ENCODE data around the gene NCOA3. TPM values are rescaled to one million over a fixed set of nuclear protein-coding genes. Genes with fewer than 3 reads are reported as not detected.

The NCOA3 gene
- polyA plus RNA-seq, 4 donors: 37.1 to 39.3 (median 38.4) TPM

DNA sequence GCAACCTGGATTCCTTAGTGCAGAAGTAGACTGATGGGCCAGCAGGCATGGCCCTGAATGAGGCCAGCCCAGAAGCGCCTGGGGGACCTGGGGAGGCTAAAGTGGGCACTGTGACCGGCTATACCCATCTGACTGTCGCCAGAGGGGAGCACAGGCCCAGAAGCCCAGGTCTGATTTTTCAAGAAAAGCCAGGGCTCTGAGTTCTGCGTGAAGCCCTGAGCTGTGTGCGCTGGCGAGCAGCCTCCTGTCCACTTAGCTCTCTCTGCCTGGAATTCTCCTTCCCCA lies 171.9 kb downstream of the NCOA3 start:
- no peak for DNase-seq (ENCODE audit: low read depth in 4 of 4, low spot score in 3 of 4)

DNA sequence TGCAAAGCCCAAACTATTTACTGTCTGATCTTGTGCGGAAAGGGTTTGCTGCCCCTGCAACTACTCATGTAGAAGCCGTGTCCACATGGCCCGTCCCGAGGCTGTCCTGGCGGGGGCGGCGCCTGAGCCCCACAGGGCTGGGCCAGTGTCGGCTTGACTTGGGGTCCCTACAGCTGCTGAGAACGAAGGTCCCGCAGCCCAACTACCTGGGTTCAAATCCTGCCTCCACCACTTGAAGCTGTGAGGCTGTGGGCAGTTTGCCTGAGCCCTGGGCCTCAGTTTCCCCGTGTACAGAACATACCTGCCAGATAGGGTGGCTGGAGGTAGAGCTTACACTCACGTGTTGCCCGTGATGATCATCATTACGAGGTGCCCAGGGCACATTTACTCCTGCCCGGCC lies 172.5 kb downstream of the NCOA3 start:
- no peak for DNase-seq (ENCODE audit: low read depth in 4 of 4, low spot score in 3 of 4)

GRCh38 chr20:47674686-47675085 lies 173.0 kb downstream of the NCOA3 start:
- DNase-seq (ENCODE audit: low read depth in 4 of 4, low spot score in 3 of 4): no peak

- no peak for DNase-seq (ENCODE audit: low read depth in 4 of 4, low spot score in 3 of 4)
Observed at GRCh38 chr20:47675190-47676142, 173.8 kb downstream of the NCOA3 start.

DNA sequence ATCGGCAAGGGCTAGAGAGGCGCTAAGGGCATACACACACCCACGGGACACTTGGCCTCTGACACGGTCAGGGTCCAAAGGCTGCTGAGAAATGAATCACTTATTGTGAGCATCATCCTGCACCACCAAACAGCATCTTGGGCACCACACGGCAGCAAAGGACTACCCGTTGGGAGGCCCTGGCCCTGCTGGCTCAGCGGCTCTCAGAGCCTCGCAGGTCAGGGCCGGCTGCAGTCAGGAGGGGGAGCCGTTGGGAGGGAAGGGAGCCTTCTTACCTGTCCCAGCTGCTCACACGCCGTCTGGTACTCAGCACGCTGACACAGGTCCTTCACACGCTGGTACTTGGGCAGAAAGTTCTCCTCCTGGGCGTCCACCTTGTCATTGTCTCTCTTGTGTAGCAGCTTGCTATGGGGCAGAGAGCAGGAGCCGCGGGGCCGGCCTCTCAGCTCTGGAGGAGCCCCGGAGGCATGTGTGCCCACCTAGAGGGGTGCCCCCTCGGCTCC lies 174.6 kb downstream of the NCOA3 start:
- DNase-seq (ENCODE audit: low read depth in 4 of 4, low spot score in 3 of 4): no peak

DNA sequence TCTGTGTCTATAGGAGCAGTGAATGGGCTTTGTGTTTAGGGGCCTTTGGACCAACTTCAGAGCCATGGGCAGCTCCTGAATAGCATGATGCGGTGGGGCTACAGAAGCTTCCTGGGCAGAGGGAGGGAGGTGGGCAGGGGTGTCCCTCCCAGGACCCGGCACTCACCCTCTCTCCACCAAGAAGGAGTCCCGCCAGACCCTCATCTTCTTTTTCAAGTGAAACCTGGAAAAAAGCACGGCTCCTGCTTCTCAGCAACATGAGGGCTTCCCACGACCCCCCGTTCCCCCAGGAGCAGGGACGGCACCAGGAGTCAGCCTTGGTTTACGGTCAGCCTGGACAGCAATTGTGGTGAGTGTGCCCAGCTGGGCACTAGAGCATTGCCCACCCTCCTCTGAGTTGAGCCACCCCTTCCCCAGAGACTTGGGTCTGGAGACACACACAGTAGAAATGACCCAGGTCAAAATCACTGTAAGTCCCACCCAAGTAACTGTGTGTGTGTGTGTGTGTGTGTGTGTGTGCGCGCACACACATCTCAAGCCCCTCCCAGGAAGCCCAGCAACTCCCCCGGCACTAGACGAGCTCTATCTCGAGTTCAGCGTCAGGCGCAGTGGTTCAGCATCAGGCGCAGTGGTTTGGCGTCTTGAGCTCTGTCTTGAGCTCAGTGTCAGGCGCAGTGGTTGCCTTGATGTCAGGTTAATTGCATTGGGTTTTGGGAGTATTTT lies 175.4 kb downstream of the NCOA3 start:
- no peak for DNase-seq (ENCODE audit: low read depth in 4 of 4, low spot score in 3 of 4)

DNA sequence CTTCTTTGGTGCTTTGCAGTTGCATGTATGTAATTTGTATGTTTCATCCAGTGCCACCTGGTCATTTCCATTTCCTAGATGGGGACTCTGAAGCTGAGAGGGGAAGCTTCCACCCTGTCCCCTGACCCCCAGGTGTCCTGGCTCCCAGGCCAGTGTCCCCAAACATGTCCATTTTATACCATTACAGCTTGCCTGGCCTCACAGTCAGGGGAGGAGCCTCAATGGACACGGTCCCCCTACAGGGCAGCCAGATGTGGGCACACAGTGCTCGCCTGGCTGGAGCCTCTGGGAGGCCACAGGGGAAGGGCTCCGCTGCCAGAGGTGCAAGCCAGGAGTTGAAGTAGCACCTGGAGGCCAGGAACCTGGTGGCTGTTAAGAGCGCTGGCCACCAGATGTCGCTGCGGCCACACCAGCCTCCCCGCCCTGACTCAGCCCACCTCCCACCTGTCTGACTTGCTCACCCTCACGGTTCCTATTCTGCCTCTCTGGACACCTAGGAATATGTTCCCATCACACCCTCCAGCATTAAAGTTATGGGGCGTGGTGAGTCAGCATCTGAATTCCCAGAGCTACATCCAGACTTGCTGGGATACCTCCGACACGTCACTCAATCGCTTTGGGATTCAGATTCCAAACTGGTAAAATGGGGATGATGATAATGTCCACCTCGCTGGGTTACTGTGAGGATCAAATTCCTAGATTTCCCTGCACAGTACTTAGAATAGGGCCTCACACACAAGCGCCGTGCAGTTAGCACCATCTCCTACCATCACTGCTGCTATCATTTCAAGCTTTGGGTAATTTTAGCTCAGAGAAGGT lies 176.2 kb downstream of the NCOA3 start:
- DNase-seq (ENCODE audit: low read depth in 4 of 4, low spot score in 3 of 4): no peak

DNA sequence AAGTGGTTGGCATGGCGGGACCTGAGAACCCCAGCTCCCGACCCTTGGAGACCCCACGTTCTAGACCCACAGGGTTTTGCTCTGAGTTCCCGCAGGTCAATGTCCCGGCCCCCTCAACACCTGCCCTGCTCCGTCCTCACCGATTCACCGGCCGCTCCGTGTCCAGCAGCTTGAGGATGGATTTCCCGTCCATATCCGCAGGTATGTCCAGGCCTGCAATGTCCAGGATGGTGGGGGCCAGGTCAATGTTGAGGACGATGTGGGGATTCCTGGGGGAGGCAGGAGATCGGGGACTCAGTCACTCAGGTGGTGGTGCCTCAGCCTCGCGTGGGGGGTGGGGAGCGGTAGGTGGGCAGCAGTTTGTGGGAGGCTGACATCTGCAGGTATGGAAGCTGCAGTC lies 176.8 kb downstream of the NCOA3 start:
- DNase-seq (ENCODE audit: low read depth in 4 of 4, low spot score in 3 of 4): no peak

DNA sequence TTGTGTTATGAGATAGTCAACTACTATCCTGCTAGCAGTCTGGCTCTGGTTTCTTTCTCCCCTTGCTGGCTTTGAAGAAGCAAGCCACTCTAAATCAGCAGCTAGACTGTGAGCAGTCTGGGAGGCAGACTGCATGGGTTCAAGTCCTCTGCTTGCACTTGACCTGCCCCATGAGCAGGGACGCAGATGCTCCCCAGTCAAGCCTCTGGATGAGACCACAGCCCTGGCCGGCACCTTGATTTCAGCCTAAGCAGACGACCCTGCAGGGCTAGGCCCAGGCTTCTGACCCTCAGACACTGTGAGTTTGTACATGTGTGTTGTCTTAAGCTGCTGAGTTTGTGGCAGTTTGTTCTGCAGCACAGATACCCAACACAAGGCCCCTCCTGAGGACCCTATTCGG lies 177.8 kb downstream of the NCOA3 start:
- DNase-seq (ENCODE audit: low read depth in 4 of 4, low spot score in 3 of 4): no peak

- no peak for DNase-seq (ENCODE audit: low read depth in 4 of 4, low spot score in 3 of 4)
Observed at GRCh38 chr20:47680804-47681529, 179.3 kb downstream of the NCOA3 start.

GRCh38 chr20:47682028-47682783 lies 180.5 kb downstream of the NCOA3 start:
- peak in 1 of 4 donors; percentile 21 for DNase-seq (ENCODE audit: low read depth in 4 of 4, low spot score in 3 of 4)

DNA sequence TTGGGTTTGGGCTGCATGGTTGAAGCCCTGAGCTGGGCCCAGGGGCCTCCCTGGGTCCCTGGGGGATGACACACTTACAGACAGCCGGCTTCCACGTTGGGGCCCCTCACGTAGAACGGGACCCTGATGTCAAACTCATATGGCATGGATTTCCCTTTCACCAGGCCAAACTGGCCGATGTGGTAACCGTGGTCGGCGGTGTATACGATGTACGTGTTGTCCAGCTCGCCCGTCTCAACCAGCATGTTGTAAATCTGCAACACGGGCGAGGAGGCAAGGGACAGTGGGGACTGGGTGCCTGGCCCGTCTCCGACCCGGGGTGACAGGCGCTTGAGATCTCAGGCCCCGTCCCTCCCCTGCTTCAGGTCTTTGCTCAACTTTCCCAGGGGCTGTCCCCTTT lies 181.2 kb downstream of the NCOA3 start:
- DNase-seq (ENCODE audit: low read depth in 4 of 4, low spot score in 3 of 4): no peak

- DNase-seq (ENCODE audit: low read depth in 4 of 4, low spot score in 3 of 4): no peak
Observed at GRCh38 chr20:47684306-47685080, 182.8 kb downstream of the NCOA3 start.

- DNase-seq (ENCODE audit: low read depth in 4 of 4, low spot score in 3 of 4): no peak
Observed at GRCh38 chr20:47686545-47686944, 184.9 kb downstream of the NCOA3 start.

- DNase-seq (ENCODE audit: low read depth in 4 of 4, low spot score in 3 of 4): no peak
Observed at GRCh38 chr20:47687095-47687987, 185.7 kb downstream of the NCOA3 start.

- DNase-seq (ENCODE audit: low read depth in 4 of 4, low spot score in 3 of 4): no peak
Observed at GRCh38 chr20:47688385-47689381, 187.0 kb downstream of the NCOA3 start.

- DNase-seq (ENCODE audit: low read depth in 4 of 4, low spot score in 3 of 4): no peak
Observed at GRCh38 chr20:47689731-47690130, 188.0 kb downstream of the NCOA3 start.

Data from left renal pelvis (tissue), 4 donors.